GM12878 (cell line): ENCODE results near the gene XIRP1. TPM values are rescaled to one million over a fixed set of nuclear protein-coding genes. Genes with fewer than 3 reads are reported as not detected.

ENCODE experiments used
- ATAC-seq: fragments of 200-7000 bp; cut with Tn5 transposase; 3 replicates; pipeline ENCODE4 v1.9.1; 2020; ENCODE audit warnings: mild to moderate bottlenecking, moderate library complexity
- BruUV-seq: library from RNA; stranded (reverse); fragments of 400-500 nt; replicated peaks from 2 replicates; lab custom pipeline; 2021; lab: Mats Ljungman, UMichigan
- CTCF ChIA-PET: fragments of 300-600 bp; sonication (Branson Sonifier 250); formaldehyde crosslinking; extraction: SDS; loops from one replicate; lab custom pipeline; 2021; ENCODE audit warnings: inconsistent platforms; lab: Yijun Ruan, JAX
- POLR2A ChIA-PET: fragments of 350-600 bp; formaldehyde crosslinking; extraction: SDS; loops from one replicate; lab custom pipeline; 2021; ENCODE audit warnings: inconsistent platforms; lab: Charles Lee
- RAD21 ChIA-PET: fragments of 300-600 bp; sonication (Branson Sonifier 250); formaldehyde crosslinking; loops from one replicate; lab custom pipeline; 2023; ENCODE audit warnings: antibody characterized with exemption; ENCODE audit not compliant: unreplicated experiment; lab: Charles Lee
- SMC1A ChIA-PET: fragments of 300-600 bp; sonication (Branson Sonifier 250); formaldehyde crosslinking; loops from one replicate; lab custom pipeline; 2023; ENCODE audit not compliant: unreplicated experiment, uncharacterized antibody; lab: Charles Lee
- DNase-seq: peaks from one replicate; pipeline ENCODE4 v3.0.0-alpha.2; 2011; ENCODE audit warnings: low read depth, low spot score
- FAIRE-seq: peaks from 3 replicates; lab custom pipeline; 2011; peaks lifted over from hg19 to GRCh38; lab: Jason Lieb, UNC
- H2AFZ ChIP-seq: 2 replicates; pipeline ENCODE4 v1.6.0; 2011; ENCODE audit warnings: low read depth, low read length, control low read depth; ENCODE audit not compliant: control insufficient read depth
- H3K27ac ChIP-seq: 2 replicates; pipeline ENCODE4 v1.5.1; 2011; ENCODE audit warnings: control low read depth; ENCODE audit not compliant: control insufficient read depth, insufficient read depth
- H3K27me3 ChIP-seq, 2 experiments: replicated peaks in 1 of 2; 2 replicates each; pipeline versions ENCODE4 v1.6.0 to v1.6.1; 2011; ENCODE audit warnings: low read length in 1 of 2; ENCODE audit not compliant: control insufficient read depth in 2 of 2, insufficient read depth in 2 of 2
- H3K36me3 ChIP-seq, 2 experiments: 2 replicates each; pipeline ENCODE4 v1.5.1; 2011; ENCODE audit warnings: low read length in 1 of 2; ENCODE audit not compliant: control insufficient read depth in 2 of 2, insufficient read depth in 2 of 2
- H3K4me1 ChIP-seq: 2 replicates; pipeline ENCODE4 v1.6.1; 2011; ENCODE audit warnings: mild to moderate bottlenecking, low read length, moderate library complexity, mixed read lengths; ENCODE audit not compliant: control insufficient read depth, insufficient read depth
- H3K4me2 ChIP-seq: 2 replicates; pipeline ENCODE4 v1.6.0; 2011; ENCODE audit warnings: control low read depth; ENCODE audit not compliant: control insufficient read depth, insufficient read depth
- H3K4me3 ChIP-seq: fragments of 200-600 bp; sonication (generic); 2 replicates; pipeline ENCODE4 v1.5.1; 2016
- H3K79me2 ChIP-seq: 2 replicates; pipeline ENCODE4 v1.6.0; 2011; ENCODE audit warnings: low read length; ENCODE audit not compliant: control insufficient read depth, insufficient read depth
- H3K9ac ChIP-seq: 2 replicates; pipeline ENCODE4 v1.8.0; 2011; ENCODE audit warnings: low read length, control low read depth, mixed read lengths; ENCODE audit not compliant: control insufficient read depth, insufficient read depth
- H3K9me3 ChIP-seq: replicated peaks from 3 replicates; pipeline ENCODE4 v1.5.1; 2011; ENCODE audit warnings: mild to moderate bottlenecking, low read length; ENCODE audit not compliant: control insufficient read depth, insufficient read depth
- H4K20me1 ChIP-seq: 2 replicates; pipeline ENCODE4 v1.6.0; 2011; ENCODE audit not compliant: control insufficient read depth, insufficient read depth
- CHD2 ChIP-seq: IDR thresholded peaks from 2 replicates; pipeline ENCODE4 v1.6.1; 2011; ENCODE audit warnings: low read depth, low read length, improper control_type of control experiment, borderline replicate concordance
- EGR1 ChIP-seq, 2 experiments: IDR thresholded peaks; 1 replicate in 1 of 2; 2 replicates in 1 of 2; pipeline ENCODE4 v1.6.1; 2011 to 2012; ENCODE audit warnings: low read depth in 2 of 2, low read length in 2 of 2, borderline replicate concordance in 1 of 2, mild to moderate bottlenecking in 1 of 2, moderate library complexity in 1 of 2
- NFXL1 ChIP-seq: fragments of 450-650 bp; IDR thresholded peaks from 2 replicates; pipeline ENCODE4 v1.6.1; 2017; ENCODE audit warnings: antibody characterized with exemption, mild to moderate bottlenecking, borderline replicate concordance
- NFYA ChIP-seq: IDR thresholded peaks from 2 replicates; pipeline ENCODE4 v1.6.1; 2011; ENCODE audit warnings: low read depth, mild to moderate bottlenecking, low read length, improper control_type of control experiment, borderline replicate concordance
- NR2C2 ChIP-seq: IDR thresholded peaks from 2 replicates; pipeline ENCODE4 v1.6.1; 2011; ENCODE audit warnings: borderline replicate concordance, low read depth; ENCODE audit not compliant: control insufficient read depth, insufficient read length
- RFX5 ChIP-seq: IDR thresholded peaks from 2 replicates; pipeline ENCODE4 v1.6.1; 2011; ENCODE audit warnings: low read depth, low read length, improper control_type of control experiment
- SMC3 ChIP-seq: IDR thresholded peaks from 2 replicates; pipeline ENCODE4 v1.6.1; 2011; ENCODE audit warnings: low read length, improper control_type of control experiment, borderline replicate concordance
- SREBF2 ChIP-seq: IDR thresholded peaks from 2 replicates; pipeline ENCODE4 v1.6.1; 2012; ENCODE audit warnings: mild to moderate bottlenecking, low read length
- WGBS: methylation state at CpG from one replicate; pipeline ENCODE4 v1.1.6; 2016; ENCODE audit warnings: low lambda C conversion rate; ENCODE audit not compliant: insufficient replicate concordance, insufficient coverage; ENCODE audit errors: missing lambda C conversion rate; 5-methylcytosine and 5-hydroxymethylcytosine counted together
- in situ Hi-C: fragments of 300-500 bp; cut with MboI; formaldehyde crosslinking; loops from 9 replicates; pipeline ENCODE4 v1.14.3; 2018; ENCODE audit warnings: mixed read lengths
- intact Hi-C: fragments of 100-400 bp; cut with micrococcal nuclease; formaldehyde crosslinking; loops from one replicate; pipeline ENCODE4 v1.14.2; 2022; ENCODE audit not compliant: unreplicated experiment
- polyA plus RNA-seq, 11 experiments: library from polyadenylated mRNA; depleted of rRNA in 4 of 11; unstranded in 6 of 11; stranded (reverse) in 5 of 11; fragments of >200 nt; fragmentation: Nextera tagmentation in 4 of 11; fragmentation: Illumina TruSeq in 1 of 11; extraction: Ambion mirVana in 4 of 11; extraction: Trizol in 1 of 11; gene quantifications; 1 replicate in 1 of 11; 2 replicates in 10 of 11; pipeline versions ENCODE4 v1.2.1 to v1.2.3, GENCODE V29; 2011 to 2016; ENCODE audit warnings: inconsistent platforms in 2 of 11, missing spikeins in 2 of 11, low read depth in 1 of 11
- total RNA-seq, 4 experiments: library from RNA; depleted of rRNA in 3 of 4; stranded (reverse); fragments of >200 nt in 3 of 4; fragmentation: Illumina TruSeq in 1 of 4; extraction: Trizol in 1 of 4; gene quantifications; 2 replicates each; pipeline versions ENCODE4 v1.2.1 to v1.2.3, GENCODE V29; 2013 to 2021
- TF ChIP-seq, protein P1 (sequence below): fragments of 450-650 bp; formaldehyde crosslinking; IDR thresholded peaks from 2 replicates; pipeline ENCODE4 v1.5.0; 2022; ENCODE audit warnings: mild to moderate bottlenecking, missing genetic modification characterization

Gene XIRP1
- total and polyA plus RNA-seq, 10 of the 15 experiments (the other 5 are each of a cell fraction or from before 2014, with no cell fraction given): 0.03 to 0.38 (median 0.08) TPM; not detected in 1

DNA sequence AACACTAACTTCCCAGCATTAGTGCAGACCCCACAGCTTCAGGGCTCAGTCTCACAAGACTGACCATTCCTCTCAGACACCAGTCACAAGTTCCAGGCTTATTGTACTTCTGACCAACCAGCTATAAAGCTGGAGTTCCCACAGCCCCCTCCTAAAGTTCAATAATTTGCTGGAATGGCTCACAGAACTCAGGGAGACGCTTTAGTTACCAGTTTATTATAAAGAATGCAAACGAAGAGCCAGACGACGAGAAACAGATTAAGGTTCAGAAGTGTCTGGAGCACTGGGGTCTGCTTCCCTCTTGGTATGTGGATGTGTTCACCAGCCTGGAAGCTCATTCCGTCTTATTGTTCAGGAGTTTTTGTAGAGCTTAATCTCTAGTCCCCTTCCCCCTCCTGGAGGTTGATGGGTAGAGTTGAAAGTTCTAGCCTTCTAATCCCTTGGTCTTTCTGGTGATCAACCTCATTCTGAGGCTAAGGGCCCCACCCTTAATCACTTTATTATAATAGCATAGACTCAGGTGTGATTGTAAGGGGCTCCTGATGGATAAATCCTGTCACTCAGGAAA lies 34.2 kb downstream of the XIRP1 start:
- H3K79me2 ChIP-seq: no peaks in the 10 kb centered on the region
- H2AFZ ChIP-seq: no peak overlapping the region
- H3K36me3 ChIP-seq: no peaks in the 10 kb centered on the region
- no peak for FAIRE-seq
- TF ChIP-seq EGR1 (IDR thresholded peaks at IDR 0.05; ENCODE audit: borderline replicate concordance in 1 of 2, low read depth in 2 of 2, low read length in 2 of 2) (no peak), NFYA (no peak), SREBF2 (no peak), SMC3 (no peak), CHD2 (no peak), NR2C2 (no peak), NFXL1 (no peak), RFX5 (no peak)
- TF ChIP-seq, protein P1, sequence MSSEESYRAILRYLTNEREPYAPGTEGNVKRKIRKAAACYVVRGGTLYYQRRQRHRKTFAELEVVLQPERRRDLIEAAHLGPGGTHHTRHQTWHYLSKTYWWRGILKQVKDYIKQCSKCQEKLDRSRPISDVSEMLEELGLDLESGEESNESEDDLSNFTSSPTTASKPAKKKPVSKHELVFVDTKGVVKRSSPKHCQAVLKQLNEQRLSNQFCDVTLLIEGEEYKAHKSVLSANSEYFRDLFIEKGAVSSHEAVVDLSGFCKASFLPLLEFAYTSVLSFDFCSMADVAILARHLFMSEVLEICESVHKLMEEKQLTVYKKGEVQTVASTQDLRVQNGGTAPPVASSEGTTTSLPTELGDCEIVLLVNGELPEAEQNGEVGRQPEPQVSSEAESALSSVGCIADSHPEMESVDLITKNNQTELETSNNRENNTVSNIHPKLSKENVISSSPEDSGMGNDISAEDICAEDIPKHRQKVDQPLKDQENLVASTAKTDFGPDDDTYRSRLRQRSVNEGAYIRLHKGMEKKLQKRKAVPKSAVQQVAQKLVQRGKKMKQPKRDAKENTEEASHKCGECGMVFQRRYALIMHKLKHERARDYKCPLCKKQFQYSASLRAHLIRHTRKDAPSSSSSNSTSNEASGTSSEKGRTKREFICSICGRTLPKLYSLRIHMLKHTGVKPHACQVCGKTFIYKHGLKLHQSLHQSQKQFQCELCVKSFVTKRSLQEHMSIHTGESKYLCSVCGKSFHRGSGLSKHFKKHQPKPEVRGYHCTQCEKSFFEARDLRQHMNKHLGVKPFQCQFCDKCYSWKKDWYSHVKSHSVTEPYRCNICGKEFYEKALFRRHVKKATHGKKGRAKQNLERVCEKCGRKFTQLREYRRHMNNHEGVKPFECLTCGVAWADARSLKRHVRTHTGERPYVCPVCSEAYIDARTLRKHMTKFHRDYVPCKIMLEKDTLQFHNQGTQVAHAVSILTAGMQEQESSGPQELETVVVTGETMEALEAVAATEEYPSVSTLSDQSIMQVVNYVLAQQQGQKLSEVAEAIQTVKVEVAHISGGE (CRISPR knock-in tag): no peak
- in situ Hi-C loops: no loop called here
- H4K20me1 ChIP-seq: no peaks in the 10 kb centered on the region
- ChIA-PET CTCF (interaction anchor here (0.7 to 2.9 kb wide), 4 partner anchors 10 to 130 kb away, joined by 3 to 8 read pairs (median 6); no protein-coding TSS in a partner anchor), POLR2A (interaction anchor here (0.9 to 1.7 kb wide), 2 partner anchors 10 to 15 kb away, joined by 3 to 5 read pairs; no protein-coding TSS in a partner anchor), RAD21 (interaction anchor here (1.0 to 1.4 kb wide), 4 partner anchors 10 to 130 kb away, joined by 3 to 5 read pairs (median 3); no protein-coding TSS in a partner anchor), SMC1A (interaction anchor here (1.2 to 3.6 kb wide), 9 partner anchors 8 to 130 kb away, joined by 3 to 11 read pairs (median 6); no protein-coding TSS in a partner anchor)
- no peak for ATAC-seq
- no peaks in the 10 kb centered on the region for H3K4me1 ChIP-seq
- no peak for DNase-seq
- H3K9me3 ChIP-seq: no peaks in the 10 kb centered on the region
- BruUV-seq: no TSS peak
- WGBS: 41% methylated on average over 5 of the region's 5 CpGs
- no peak overlapping the region for H3K4me3 ChIP-seq
- H3K27ac ChIP-seq: no peak overlapping the region
- H3K27me3 ChIP-seq: peaks cover 0 to 3% of the 10 kb centered on the region in 2 experiments; a peak in 1 of 4 replicates
- H3K4me2 ChIP-seq: no peak overlapping the region
- intact Hi-C loops: no loop called here
- H3K9ac ChIP-seq: no peak overlapping the region
